Thyroid gland (tissue), 4 donors: ENCODE measurements around the gene L1TD1.

Source experiments
- POLR2A ChIP-seq, 2 donors: fragments of 450-650 bp; IDR thresholded peaks; one replicate each; pipeline ENCODE4 v1.6.1; 2017; ENCODE audit warnings: antibody characterized with exemption in 2 of 2, mild to moderate bottlenecking in 2 of 2, moderate library complexity in 1 of 2
- TF ChIP-seq, protein P1 (sequence below), 6 experiments: fragments of 200-600 bp in 3 of 6; fragments of 450-650 bp in 3 of 6; sonication (generic) in 3 of 6; IDR thresholded peaks; one replicate each; pipeline ENCODE4 v1.5.1; 2016 to 2019; ENCODE audit warnings: antibody characterized with exemption in 6 of 6, mild to moderate bottlenecking in 2 of 6, inconsistent platforms in 1 of 6, moderate library complexity in 1 of 6

DNA sequence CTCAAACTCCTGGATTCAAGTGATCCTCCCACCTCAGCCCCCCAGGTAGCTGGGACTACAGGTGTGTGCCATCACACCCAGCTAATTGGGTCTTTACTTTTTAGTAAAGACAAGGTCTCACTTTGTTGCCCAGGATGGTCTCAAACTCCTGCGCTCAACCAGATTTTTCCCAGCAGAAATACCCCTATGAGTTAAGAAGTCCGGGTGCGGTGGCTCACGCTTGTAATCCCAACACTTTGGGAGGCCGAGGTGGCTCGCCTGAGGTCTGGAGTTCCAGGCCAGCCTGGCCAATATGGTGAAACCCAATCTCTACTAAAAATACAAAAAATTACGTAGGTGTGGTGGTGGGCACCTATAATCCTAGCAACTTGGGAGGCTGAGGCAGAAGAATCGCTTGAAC lies 6.5 kb upstream of the L1TD1 start:
- TF ChIP-seq, protein P1, sequence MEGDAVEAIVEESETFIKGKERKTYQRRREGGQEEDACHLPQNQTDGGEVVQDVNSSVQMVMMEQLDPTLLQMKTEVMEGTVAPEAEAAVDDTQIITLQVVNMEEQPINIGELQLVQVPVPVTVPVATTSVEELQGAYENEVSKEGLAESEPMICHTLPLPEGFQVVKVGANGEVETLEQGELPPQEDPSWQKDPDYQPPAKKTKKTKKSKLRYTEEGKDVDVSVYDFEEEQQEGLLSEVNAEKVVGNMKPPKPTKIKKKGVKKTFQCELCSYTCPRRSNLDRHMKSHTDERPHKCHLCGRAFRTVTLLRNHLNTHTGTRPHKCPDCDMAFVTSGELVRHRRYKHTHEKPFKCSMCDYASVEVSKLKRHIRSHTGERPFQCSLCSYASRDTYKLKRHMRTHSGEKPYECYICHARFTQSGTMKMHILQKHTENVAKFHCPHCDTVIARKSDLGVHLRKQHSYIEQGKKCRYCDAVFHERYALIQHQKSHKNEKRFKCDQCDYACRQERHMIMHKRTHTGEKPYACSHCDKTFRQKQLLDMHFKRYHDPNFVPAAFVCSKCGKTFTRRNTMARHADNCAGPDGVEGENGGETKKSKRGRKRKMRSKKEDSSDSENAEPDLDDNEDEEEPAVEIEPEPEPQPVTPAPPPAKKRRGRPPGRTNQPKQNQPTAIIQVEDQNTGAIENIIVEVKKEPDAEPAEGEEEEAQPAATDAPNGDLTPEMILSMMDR (IDR thresholded peaks at IDR 0.05): no peak
- TF ChIP-seq POLR2A (IDR thresholded peaks at IDR 0.05): no peak
